CD4-positive, alpha-beta T cell treated with Interleukin-2 at 100 ng/mL for 4 hours (primary cell): ENCODE data around the gene GPD1.
"Not testable (repeated sequence)": the region's sequence is repeated elsewhere in the genome, so short reads cannot be mapped to it uniquely, and the experiment has no call there.

ENCODE experiments used
- DNase-seq: peaks from one replicate; pipeline ENCODE4 v3.0.0-alpha.2; 2020; ENCODE audit warnings: low spot score

Gene GPD1

DNA sequence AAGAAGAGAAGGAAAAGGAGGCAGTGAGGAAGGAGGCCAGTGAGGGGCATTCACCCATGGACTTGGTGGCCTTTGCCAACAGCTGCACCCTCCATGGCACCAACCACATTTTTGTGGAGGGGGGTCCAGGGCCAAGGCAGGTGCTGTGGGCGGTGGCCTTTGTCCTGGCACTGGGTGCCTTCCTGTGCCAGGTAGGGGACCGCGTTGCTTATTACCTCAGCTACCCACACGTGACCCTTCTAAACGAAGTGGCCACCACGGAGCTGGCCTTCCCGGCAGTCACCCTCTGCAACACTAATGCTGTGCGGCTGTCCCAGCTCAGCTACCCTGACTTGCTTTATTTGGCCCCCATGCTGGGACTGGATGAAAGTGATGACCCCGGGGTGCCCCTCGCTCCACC is 30.1 kb upstream of the GPD1 start:
- DNase-seq: no peak

DNA sequence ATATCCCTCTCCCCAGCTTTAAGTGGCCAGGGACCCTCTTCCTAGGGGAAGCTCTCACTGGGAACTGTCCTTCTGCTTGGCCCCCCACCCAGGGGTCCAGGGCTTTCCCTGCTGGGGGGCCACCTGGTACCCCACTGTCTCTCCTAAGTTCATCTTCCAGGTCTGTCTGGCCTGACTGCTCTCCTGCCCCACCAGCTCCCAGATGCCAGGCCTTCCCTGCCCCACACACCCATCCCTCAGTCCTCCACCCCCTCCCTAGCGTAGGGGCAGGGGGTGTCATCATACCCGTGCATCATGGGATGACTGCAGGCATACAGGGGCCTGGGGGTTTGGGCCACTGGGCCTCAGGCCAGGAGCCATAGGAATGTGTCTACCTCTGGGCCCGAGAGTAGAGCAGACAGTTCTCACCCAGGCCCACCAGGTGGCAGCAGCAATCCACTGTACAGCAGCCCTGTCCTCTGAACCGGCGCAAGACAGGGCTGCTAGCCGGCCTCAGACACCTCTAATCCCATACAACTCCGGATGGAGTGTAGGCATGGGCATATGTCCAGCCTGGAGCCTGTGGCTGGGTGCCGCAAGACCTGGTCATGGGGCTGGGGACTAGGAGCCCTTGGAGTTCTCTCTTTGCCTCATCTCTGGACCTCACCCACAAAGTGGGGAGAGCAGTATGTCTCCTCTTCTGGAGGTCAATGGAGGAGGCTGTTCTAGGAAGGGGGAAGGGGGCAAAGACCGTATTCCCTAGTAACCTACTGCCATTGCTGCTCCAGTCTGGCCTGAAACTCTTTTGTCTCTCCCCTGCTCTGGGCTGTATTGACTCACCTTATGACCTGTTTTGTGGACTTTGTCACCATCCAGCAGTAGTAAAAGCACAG is 28.6 kb upstream of the GPD1 start:
- peak; percentile 81 for DNase-seq

DNA sequence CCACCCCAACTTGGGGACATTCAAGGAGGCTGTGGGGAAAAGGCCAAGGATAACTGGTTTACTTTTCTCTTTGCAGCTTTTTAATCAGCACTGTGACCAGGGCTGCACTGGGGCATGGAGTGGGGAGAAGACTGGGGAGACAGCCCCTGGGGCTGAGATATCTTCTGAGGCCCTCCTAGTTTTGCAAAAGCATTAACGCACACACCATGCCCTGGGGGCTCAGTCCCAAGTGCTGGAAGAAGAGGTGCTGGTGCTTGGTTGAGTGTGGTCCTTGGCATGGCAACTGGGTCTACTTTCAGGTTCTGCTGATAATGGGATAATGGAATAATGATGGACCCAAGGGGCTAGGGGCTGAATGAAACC is 28.0 kb upstream of the GPD1 start:
- no peak for DNase-seq

DNA sequence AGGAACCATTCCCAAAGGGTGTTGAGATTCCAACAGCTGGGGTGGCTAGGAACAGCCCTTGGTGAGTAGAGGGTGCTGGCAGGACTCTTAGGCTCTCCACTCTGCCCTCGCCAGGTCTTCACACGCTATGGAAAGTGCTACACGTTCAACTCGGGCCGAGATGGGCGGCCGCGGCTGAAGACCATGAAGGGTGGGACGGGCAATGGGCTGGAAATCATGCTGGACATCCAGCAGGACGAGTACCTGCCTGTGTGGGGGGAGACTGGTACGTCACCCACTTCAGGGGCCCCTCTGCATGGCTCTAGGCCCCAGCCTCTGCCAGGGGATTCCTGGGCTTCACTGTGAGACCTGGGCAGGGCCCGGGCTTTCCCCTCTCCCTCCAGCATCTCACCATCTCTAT is 26.7 kb upstream of the GPD1 start:
- no peak for DNase-seq

DNA sequence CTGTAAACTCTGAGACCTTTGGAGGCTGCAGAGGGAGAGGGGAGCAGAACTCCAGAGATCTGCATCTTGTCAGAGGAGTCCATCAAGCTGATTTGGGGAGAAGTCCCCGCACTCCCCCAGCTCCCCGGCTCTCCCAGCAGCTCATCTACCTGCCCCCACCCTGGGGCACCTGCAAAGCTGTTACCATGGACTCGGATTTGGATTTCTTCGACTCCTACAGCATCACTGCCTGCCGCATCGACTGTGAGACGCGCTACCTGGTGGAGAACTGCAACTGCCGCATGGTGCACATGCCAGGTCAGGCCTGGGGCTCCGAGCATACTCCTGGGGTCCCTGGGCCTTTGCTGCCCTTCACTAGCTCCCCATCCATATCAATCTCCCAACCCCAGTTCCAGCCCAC is 25.5 kb upstream of the GPD1 start:
- DNase-seq: no peak

DNA sequence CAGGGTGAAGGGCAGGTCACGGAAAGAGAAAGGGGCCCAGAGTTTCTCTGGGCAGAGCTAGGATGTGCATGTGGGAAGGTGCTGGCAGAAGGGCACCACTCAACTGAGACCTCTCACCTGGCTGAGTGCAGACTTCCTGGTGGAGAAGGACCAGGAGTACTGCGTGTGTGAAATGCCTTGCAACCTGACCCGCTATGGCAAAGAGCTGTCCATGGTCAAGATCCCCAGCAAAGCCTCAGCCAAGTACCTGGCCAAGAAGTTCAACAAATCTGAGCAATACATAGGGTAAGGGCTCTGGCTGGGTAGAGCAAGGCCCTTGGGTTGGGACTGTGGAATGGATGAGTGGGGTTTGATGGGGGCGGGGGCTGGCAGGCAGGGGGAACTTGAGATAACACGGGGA is 24.0 kb upstream of the GPD1 start:
- no peak for DNase-seq

DNA sequence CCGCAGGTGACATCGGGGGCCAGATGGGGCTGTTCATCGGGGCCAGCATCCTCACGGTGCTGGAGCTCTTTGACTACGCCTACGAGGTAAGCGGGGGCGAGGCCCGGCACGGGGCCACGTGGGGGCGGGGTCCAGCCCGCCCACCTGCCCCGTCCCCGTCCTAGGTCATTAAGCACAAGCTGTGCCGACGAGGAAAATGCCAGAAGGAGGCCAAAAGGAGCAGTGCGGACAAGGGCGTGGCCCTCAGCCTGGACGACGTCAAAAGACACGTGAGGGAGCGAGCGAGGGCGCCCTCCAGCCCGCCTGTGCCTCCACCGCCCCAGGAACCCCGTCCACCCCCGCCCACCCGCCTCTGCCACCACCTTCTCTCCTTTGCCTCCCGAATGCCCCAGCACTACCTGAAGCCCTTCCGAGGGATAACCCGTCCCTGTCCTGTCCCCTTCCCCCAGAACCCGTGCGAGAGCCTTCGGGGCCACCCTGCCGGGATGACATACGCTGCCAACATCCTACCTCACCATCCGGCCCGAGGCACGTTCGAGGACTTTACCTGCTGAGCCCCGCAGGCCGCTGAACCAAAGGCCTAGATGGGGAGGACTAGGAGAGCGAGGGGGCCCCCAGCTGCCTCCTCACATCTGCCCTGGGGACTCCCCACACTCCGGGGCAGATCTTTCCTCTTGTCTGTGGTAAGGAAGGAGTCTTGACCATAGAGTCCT is 22.6 kb upstream of the GPD1 start:
- no peak for DNase-seq

DNA sequence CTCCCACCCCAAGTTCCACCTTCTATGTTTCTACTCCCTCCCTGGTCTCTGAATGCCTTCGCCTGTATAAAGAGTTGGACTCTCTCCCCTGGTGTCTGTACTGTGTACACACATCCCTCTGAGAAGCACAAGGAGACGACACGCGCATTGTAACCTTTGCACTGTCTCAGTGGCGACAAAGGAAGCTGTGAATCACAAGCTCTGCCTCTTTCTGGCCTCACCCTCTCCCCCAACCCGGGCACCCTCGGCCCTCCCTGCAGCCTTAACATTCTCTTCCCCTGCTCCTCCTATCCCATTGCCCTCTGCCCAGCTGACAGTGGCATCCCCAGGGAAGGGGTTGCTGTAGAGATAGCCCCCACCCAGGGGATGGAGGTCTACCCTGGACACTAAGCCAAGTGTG is 21.2 kb upstream of the GPD1 start:
- no peak for DNase-seq

DNA sequence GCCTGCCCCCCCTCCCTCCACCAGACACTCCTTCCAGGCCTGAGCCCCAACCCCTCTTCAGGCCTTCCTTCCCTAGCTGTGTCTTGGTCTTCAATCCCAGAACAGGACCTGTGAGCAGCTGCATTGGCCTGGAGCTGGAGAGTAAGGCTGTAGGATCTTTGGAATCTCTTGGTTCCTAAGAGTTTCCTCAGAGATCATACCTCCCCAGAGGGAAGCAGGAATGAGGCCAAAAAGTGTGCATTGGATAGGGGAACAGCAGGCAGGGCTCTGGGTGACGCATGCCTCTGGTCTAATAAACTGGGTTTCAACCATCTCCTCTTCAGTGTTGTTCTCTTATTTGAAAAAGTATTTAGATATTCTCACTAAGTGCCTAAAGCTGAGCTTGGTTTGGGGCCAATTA is 20.5 kb upstream of the GPD1 start:
- DNase-seq: no peak

DNA sequence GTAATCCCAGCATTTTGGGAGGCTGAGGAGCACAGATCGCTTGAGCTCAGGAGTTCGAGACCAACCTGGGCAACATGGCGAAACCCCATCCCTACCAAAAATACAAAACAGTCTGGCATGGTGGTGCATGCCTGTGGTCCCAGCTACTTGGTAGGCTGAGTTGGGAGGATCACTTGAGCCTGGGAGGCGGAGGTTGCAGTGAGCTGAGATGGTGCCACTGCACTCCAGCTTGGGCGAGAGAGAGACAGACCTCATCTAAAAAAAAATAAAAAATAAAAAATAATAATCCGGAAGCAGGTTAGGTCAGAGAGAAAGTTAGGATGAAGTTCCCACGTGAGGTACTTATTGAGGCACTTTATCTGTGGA is 19.4 kb upstream of the GPD1 start:
- not testable (repeated sequence) for DNase-seq

DNA sequence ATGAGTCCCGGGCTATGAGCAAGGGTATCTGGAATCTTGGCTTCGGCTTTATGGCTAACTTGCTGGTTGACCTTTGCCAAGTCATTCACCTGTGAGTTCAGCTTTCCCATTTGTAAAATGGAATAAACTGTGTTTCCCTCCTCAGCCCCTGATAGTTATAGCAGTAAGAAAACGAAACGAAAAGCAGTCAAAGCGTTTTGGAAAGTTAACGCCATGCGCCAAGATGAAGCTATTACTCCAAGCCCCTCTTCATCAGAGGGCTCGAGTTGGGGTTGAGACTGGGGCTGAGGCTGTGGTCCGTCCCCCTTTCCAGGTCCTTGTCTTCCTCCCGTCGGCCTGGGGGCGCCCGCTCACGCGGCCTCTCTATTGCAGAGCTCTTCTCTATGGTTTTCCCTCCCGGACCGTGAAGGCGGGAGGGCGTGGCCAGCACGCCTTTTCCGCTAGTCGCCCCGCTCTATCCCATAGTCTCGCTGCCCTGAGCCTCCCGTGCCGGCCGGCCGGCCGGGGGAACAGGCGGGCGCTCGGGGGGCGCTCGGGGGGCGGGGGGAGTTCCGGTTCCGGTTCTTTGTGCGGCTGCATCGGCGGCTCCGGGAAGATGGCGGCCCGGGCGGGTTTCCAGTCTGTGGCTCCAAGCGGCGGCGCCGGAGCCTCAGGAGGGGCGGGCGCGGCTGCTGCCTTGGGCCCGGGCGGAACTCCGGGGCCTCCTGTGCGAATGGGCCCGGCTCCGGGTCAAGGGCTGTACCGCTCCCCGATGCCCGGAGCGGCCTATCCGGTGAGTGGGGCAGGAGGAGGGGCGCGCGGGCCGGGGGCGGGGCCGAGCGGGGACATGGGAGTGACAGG is 18.8 kb upstream of the GPD1 start, which contains the start of gene SMARCD1:
Gene SMARCD1 (plus strand): TSS at position 568 of the 840 bp plus-strand sequence. CDS start 28 bp downstream, at position 596.
- peak; percentile 92 for DNase-seq

DNA sequence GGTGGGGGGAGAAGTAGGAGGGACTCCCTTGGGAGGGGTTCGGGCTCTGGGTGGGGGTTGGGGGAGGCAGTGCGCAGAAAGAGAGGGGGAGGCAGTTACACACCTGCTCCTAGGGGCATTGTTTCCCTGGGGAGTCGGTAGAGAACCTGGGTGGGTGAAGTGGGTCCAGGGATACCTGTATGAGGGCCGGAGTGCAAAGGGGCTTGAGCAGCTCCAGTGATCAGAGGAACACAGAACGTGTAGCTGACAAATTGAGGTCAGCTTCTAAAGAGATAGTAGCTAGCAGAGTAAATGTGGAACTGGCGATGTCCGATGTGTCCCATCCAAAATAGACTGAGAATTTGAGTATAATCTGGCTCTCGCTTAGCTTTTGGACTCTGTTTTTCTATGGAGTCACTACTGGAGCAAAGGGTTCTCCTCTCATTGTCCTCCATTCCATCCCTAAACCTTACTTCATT is 18.2 kb upstream of the GPD1 start:
- no peak for DNase-seq

DNA sequence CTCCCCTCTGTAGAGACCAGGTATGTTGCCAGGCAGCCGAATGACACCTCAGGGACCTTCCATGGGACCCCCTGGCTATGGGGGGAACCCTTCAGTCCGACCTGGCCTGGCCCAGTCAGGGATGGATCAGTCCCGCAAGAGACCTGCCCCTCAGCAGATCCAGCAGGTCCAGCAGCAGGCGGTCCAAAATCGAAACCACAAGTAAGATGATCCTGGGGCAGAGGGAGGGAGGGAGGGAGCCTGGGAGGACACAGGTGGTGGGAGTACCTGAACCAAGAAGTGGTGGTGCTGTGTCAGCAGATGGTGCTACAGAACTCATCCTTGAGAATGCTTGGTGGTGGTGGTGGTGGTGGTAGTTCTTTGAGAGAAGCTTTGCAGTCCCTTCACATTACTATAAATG is 17.7 kb upstream of the GPD1 start:
- DNase-seq: no peak

DNA sequence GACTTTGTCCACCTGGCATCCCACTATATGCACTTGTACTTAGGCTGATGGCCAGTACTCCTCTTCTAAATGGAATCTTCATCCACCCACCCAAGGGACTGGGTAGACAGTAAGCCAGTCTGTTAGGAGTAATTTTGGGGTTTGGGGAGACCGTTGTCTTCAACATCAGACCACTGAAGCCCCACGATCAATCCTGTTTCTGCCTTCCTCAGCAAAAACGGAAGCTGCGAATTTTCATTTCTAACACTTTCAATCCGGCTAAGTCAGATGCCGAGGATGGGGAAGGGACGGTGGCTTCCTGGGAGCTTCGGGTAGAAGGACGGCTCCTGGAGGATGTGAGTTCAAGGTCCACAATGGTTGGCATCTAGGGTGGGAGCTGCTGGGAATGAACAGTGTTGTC is 16.7 kb upstream of the GPD1 start:
- no peak for DNase-seq

DNA sequence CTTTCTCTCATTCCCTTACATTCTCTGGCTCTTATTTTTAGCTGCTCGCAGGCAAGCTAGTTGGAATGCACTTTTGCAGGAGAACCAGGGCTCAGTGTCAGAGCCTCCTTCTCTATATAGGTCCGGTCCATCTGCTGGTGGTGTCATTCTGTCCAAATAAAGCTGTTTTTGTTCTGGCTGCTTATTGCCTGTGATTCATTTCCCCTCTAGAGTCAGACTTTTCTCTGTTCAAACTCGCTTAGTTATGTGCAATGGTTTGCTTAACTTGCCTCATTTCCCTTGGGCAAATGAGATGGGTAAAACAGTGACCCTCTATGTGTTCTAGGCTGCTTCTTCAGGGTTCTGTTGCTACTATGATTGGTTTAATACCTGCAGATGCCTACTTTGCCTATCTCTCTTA is 15.8 kb upstream of the GPD1 start:
- DNase-seq: no peak

DNA sequence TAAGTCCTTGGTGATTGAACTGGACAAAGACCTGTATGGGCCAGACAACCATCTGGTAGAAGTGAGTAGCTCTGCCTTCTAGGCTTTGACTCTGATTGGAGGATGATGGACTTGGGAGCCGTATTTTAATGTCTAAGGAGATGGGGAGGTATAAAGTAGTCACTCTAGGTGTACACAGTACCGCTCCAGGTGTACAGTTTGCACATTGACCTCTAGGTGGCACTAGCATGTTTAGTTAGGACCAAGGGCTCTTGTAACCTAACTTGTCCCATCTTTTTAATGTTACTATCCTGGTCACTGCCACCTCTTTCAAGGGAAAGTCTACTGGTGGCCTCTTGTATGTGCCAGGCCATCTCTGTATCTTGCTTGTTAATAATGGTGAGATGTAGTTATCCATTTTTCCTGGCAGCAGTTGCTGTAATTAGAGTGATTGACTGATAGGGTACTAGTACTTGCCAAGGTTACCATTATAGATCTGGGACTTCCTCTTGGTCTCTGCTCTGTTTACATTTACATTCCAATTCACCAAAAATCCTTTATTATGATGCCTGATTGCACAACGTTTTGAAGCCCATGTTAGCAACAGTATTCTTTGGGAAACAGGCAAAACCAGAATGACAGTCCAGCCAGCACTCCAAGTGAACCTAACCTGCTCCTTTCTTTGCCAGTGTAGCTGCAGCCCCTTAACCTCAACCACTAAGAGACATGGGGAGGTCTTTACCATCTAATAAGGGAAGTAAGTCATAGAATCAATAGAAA is 15.1 kb upstream of the GPD1 start:
- peak; percentile 75 for DNase-seq

DNA sequence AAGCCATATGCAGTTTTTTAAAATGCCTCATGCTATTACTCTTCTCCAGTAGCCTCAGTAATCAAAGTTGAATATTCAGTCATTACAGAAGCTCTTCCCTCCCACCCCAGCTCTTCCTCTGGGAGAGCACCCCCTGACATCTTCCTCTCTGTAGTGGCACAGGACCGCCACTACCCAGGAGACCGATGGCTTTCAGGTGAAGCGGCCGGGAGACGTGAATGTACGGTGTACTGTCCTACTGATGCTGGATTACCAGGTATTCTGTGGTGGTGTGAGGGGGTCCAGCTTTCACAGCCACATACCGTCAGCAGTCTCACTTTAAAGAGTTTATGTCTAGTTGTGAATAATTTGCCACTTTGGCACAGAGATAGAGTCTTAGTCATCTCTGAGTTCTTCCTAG is 14.1 kb upstream of the GPD1 start:
- no peak for DNase-seq

DNA sequence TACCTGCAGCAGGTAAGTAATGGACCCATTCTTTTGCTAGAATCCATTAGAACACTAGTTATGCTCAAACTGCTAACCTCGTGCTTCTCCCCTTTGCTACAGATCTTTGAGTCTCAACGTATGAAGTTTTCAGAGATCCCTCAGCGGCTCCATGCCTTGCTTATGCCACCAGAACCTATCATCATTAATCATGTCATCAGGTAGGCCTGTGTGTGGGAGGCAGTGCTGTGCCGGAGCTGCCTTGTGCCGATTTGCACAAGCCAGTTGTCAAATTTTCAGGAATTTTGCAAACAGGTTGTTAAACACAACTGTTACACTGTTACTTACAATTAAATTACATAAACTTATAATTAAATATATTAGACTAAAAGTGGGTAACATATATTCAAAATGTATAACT is 13.4 kb upstream of the GPD1 start:
- no peak for DNase-seq

DNA sequence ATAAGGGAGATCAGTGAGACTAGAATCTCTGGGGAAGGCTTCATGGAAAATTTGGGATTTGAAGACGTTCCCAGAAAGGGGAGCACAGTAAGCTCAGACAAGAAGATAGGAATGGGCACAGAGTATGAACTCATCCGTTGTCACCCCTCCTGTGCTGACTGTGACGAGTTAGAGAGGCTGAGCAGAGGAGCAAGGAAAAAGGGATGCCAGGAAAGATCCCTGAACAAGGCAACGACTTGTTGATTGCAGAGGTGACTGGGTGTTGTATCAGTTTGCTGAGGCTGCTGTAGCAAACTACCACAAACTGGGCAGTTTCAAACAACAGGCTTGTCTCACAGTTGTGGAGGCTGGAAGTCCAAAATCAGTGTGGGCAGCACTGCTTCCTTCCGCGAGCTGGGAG is 5.9 kb upstream of the GPD1 start:
- no peak for DNase-seq

DNA sequence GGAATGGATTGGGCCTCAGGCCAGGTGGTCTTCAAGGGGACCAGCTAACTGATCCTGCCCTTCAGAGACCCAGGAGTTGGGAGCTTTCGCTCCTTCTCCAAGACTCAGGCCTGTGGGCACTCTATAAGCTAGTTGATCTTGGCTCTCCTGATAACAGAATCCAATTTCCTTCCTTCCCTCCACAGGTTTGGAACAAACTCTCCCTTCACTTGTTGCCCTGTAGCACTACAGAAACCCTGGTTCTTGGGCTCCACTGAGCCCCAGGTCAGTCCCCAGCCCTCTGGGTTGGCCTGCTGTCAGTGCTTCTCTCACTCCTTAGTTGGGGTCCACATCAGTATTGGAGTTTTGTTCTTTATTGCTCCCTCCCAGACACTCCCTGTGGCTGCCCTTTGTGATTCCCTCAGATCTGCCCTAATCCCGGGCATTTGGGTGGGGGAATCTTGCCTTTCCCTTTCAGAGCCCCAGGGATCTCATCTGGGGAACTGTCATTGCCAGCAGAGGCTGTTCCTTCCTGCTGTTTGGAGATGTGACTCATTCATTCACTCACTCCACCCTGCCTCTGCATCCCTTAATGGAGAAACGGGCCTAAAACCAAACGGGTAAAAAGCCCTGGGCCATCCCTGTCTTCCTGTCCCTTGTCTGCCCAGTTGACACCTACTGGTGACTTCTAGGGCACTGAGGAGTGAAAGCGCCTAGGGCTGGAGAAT is 4.4 kb upstream of the GPD1 start:
- DNase-seq: no peak

DNA sequence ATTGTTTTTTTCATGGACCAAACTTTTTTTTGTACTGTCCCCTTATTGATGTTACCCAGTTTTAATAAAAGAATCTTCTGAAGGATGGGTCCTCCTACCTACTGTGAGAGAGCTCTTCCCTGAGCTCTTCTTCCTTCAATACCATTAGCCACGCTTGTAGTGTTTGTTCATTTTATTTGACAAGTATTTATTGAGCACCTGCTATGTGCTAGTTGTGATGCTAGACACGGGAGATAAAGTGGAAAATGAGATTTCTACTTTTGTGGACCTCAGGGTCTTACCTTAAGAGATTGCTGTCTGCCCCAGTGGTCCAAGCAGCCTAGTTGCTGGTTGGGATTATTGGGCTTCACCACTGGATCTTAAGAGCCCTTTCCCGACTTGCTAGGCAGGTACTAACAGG is 3.2 kb upstream of the GPD1 start:
- DNase-seq: no peak
